Mucosa of descending colon (tissue), 3 donors: ENCODE data around the gene CCR3. TPM values are rescaled to one million over a fixed set of nuclear protein-coding genes. Genes with fewer than 3 reads are reported as not detected.

Experiments used
- ATAC-seq: fragments of 200-7000 bp; cut with Tn5 transposase; one replicate; pipeline ENCODE4 v1.9.1; 2020; ENCODE audit warnings: mild to moderate bottlenecking, moderate library complexity
- DNase-seq, 3 donors: peaks; one replicate each; pipeline ENCODE4 v3.0.0-alpha.2; 2020
- H3K36me3 ChIP-seq: fragments of 200-600 bp; one replicate; pipeline ENCODE4 v1.8.0; 2021; ENCODE audit warnings: low read depth, mild to moderate bottlenecking
- H3K4me1 ChIP-seq: fragments of 200-600 bp; one replicate; pipeline ENCODE4 v1.8.0; 2021; ENCODE audit warnings: low read depth, mild to moderate bottlenecking
- H3K4me3 ChIP-seq: fragments of 200-600 bp; one replicate; pipeline ENCODE4 v1.8.0; 2021; ENCODE audit warnings: mild to moderate bottlenecking
- H3K9me3 ChIP-seq: fragments of 200-600 bp; one replicate; pipeline ENCODE4 v1.8.0; 2021; ENCODE audit warnings: mild to moderate bottlenecking
- CTCF ChIP-seq: fragments of 200-600 bp; IDR thresholded peaks from one replicate; pipeline ENCODE4 v1.8.0; 2022; ENCODE audit warnings: antibody characterized with exemption, mild to moderate bottlenecking
- intact Hi-C, 2 donors: fragments of 100-400 bp; cut with DNase I in 1 of 2; cut with micrococcal nuclease in 1 of 2; formaldehyde crosslinking; loops; one replicate each; pipeline versions ENCODE4 v1.11.0 to v1.11.1; 2022; cut with DNase I, micrococcal nuclease
- total RNA-seq, 3 donors: library from RNA; stranded (reverse); fragmentation: NEBNext Ultra II Directional in 2 of 3; extraction: Animal tissue kit (Norgen Biotek cat#: 25700) in 2 of 3; gene quantifications; one replicate each; pipeline versions ENCODE4 v1.2.1 to v1.2.4, GENCODE V29; 2021 to 2023
- donor health status: DM: no; HTN: no; CAD: no; lungs with moderate emphysema.
- donor health status: DM: no; HTN: no; CAD: no.
- donor health status: DM: no; HTN: yes; CAD: no.

CCR3 gene
- total RNA-seq, 3 donors from 2014 or later = 0.67 TPM; not detected in 2

- H3K4me3 ChIP-seq = no peak overlapping the region
- no peak for TF ChIP-seq CTCF
- H3K4me1 ChIP-seq = no peaks in the 10 kb centered on the region
- H3K36me3 ChIP-seq = no peaks in the 10 kb centered on the region
- ATAC-seq (no peak), DNase-seq (no peak)
- no peaks in the 10 kb centered on the region for H3K9me3 ChIP-seq
- intact Hi-C loops = no loop called here
Measured at GRCh38 chr3:46293991-46294833, 52.0 kb downstream of the CCR3 start.

GRCh38 chr3:46296826-46297225 is 54.6 kb downstream of the CCR3 start:
- H3K36me3 ChIP-seq = no peaks in the 10 kb centered on the region
- DNase-seq (no peak), ATAC-seq (no peak)
- TF ChIP-seq CTCF = no peak
- no peak overlapping the region for H3K4me3 ChIP-seq
- no peaks in the 10 kb centered on the region for H3K4me1 ChIP-seq
- intact Hi-C loops = no loop called here
- no peaks in the 10 kb centered on the region for H3K9me3 ChIP-seq

- H3K4me3 ChIP-seq = no peak overlapping the region
- intact Hi-C loops = no loop called here
- H3K4me1 ChIP-seq = no peaks in the 10 kb centered on the region
- peak; percentile 45 for ATAC-seq
- peak in 1 of 3 donors; percentile 25 for DNase-seq
- no peaks in the 10 kb centered on the region for H3K9me3 ChIP-seq
- no peaks in the 10 kb centered on the region for H3K36me3 ChIP-seq
- TF ChIP-seq CTCF = no peak
Measured at GRCh38 chr3:46297658-46298423, 55.6 kb downstream of the CCR3 start.

- Histone ChIP-seq H3K9me3 (no peaks in the 10 kb centered on the region), H3K36me3 (no peaks in the 10 kb centered on the region), H3K4me3 (no peak overlapping the region), H3K4me1 (no peaks in the 10 kb centered on the region)
- DNase-seq (no peak), ATAC-seq (peak; percentile 15)
- TF ChIP-seq CTCF = no peak
- intact Hi-C loops = no loop called here
Measured at GRCh38 chr3:46298871-46299607, 56.8 kb downstream of the CCR3 start.

- no peaks in the 10 kb centered on the region for H3K36me3 ChIP-seq
- intact Hi-C loops = no loop called here
- TF ChIP-seq CTCF = no peak
- H3K4me1 ChIP-seq = no peaks in the 10 kb centered on the region
- H3K9me3 ChIP-seq = no peaks in the 10 kb centered on the region
- DNase-seq (no peak), ATAC-seq (peak; percentile 52)
- H3K4me3 ChIP-seq = no peak overlapping the region
Measured at GRCh38 chr3:46299608-46300460, 57.6 kb downstream of the CCR3 start.
